ENCODE measurements around the gene TMEM254.
"Not testable (repeated sequence)": the region's sequence is repeated elsewhere in the genome, so short reads cannot be mapped to it uniquely, and the experiment has no call there.

Gene TMEM254

GRCh38 chr10:80133206-80133605 lies 54.7 kb downstream of the TMEM254 start:
- Histone ChIP-seq H3K36me3 (ENCODE audit: insufficient read depth, low read length) (no peaks in the 10 kb centered on the region), H3K9ac (ENCODE audit: low read depth, low read length) (peak overlapping the region; percentile 77), H3K9me3 (ENCODE audit: control insufficient read depth, insufficient read depth, low read length) (no peaks in the 10 kb centered on the region), H3K4me1 (ENCODE audit: insufficient read depth, low read length) (peaks cover 8% of the 10 kb centered on the region)

DNA sequence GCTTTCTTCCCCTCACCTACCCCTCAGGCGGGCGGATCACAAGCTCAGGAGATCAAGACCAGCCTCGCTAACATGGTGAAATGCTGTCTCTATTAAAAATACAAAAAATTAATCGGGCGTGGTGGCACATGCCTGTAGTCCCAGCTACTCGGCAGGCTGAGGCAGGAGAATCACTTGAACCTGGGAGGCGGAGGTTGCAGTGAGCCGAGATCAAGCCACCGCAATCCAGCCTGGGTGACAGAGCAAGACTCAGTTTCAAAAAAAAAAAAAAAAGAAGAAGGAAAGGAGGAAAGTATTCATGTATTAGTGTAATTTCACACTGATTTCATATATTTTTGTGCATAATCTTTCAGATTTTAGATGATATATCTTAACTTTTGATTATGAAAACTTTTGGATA lies 55.2 kb downstream of the TMEM254 start:
- not testable (repeated sequence) for H3K9me3 ChIP-seq (ENCODE audit: control insufficient read depth, insufficient read depth, low read length); H3K4me1 ChIP-seq (ENCODE audit: insufficient read depth, low read length); H3K9ac ChIP-seq (ENCODE audit: low read depth, low read length); H3K36me3 ChIP-seq (ENCODE audit: insufficient read depth, low read length)

DNA sequence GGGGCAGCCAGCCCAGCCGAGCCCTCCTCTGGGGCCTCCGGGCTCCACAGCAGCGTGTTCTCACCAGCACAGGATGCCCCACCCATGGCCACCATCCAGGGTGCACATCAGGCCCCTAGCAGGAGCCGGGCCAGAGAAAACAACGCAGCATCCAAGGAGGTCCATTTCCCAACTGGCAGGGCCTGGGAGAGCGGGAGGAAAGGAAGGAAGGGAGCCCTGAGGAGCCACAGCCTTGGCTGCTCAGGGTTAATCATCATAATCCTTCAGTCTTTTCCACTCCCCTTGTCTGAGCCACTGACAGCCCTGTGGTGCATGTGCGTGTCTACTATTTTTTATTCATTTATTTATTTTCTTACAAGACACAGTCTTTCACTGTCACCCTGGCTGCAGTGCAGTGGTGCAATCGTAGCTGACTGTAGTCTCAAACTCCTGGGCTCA lies 57.7 kb downstream of the TMEM254 start:
- Histone ChIP-seq H3K9me3 (ENCODE audit: control insufficient read depth, insufficient read depth, low read length) (no peaks in the 10 kb centered on the region), H3K36me3 (ENCODE audit: insufficient read depth, low read length) (no peaks in the 10 kb centered on the region), H3K9ac (ENCODE audit: low read depth, low read length) (no peak overlapping the region)

DNA sequence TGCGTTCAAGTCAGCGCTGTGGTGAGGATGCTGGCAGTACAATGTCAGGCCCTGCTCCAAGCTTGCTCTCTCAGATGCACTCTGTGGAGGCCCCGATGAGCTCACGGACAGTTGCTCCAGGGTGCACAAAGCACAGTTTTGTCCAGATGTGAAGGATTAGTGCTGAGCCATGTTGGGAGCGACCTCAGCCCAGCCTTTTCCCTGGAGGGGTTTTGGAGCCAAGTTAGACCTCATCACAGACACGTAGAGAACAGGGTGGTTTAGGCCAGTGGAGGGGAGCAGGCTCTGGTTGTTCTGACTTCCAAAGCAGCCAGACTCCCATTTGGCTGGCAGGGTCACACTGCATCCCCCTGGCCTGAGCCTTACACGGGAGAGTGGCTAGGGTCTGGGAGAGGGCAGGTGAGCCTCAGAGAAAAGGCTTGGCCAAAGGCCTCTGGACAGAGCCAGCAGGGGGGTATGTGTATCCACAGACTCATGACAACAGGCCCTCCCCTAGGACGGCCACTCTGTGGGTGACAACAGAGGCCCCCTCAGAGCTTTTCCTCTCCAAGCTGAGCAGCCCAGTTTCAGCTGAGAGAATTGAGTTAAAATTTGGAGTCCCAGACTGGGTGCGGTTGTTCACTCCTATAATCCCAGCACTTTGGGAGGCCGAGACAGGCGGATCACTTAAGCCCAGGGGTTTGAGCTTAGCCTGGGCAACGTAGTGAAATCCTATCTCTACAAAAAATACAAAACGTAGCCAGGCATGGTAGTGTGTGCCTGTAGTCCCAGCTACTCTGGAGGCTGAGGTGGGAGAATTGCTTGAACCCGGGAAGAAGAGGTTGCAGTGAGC lies 58.8 kb downstream of the TMEM254 start:
- Histone ChIP-seq H3K9ac (ENCODE audit: low read depth, low read length) (no peak overlapping the region), H3K36me3 (ENCODE audit: insufficient read depth, low read length) (no peaks in the 10 kb centered on the region), H3K9me3 (ENCODE audit: control insufficient read depth, insufficient read depth, low read length) (no peaks in the 10 kb centered on the region), H3K4me1 (ENCODE audit: insufficient read depth, low read length) (no peaks in the 10 kb centered on the region)

More for the DNA sequence above, 57.7 kb downstream of the TMEM254 start:
- peaks cover 8% of the 10 kb centered on the region for H3K4me1 ChIP-seq (ENCODE audit: insufficient read depth, low read length)

DNA sequence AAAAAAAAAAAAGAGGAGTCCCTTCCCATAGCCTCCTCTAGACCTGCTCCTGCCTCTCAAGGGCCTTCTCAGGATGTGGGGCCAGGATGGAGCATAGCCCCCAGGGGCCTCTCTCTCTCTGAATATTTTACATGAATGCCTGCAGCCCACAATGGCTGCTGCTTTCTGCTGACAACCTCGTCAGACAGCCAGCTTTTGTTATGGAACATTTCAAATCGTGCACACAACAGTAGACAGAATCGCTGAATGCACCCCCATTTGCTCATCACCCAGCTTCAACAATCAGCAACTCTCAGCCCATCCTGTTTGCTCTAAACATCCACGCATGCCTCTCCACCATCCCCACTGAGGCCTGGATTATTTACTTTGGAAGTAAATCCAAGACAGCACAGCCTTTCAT lies 59.5 kb downstream of the TMEM254 start:
- H3K4me1 ChIP-seq (ENCODE audit: insufficient read depth, low read length): no peaks in the 10 kb centered on the region
- no peaks in the 10 kb centered on the region for H3K9me3 ChIP-seq (ENCODE audit: control insufficient read depth, insufficient read depth, low read length)
- no peak overlapping the region for H3K9ac ChIP-seq (ENCODE audit: low read depth, low read length)
- no peaks in the 10 kb centered on the region for H3K36me3 ChIP-seq (ENCODE audit: insufficient read depth, low read length)

DNA sequence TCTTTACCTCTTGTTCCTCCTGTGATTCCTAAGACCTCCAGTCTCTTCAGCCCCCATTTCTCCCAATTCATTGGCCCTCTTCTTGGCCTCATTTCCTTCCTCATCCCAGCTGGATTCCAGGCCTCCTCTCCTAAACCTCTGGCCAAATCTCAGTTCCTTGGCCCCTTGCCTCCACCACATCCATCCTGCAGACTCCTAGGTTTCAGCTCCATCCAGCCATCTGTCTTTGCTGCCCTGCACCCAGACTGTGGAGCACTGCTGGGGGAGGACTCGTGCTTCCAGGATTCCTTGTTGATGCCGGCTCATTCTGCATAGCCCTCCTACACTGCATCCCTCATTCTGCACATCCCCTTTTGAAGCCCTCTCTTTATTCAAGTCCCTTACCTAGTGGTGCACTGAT lies 60.8 kb downstream of the TMEM254 start:
- H3K9ac ChIP-seq (ENCODE audit: low read depth, low read length): no peak overlapping the region
- no peaks in the 10 kb centered on the region for H3K36me3 ChIP-seq (ENCODE audit: insufficient read depth, low read length)
- no peaks in the 10 kb centered on the region for H3K9me3 ChIP-seq (ENCODE audit: control insufficient read depth, insufficient read depth, low read length)
- H3K4me1 ChIP-seq (ENCODE audit: insufficient read depth, low read length): no peaks in the 10 kb centered on the region; the same call in 1 of the 2 replicates

DNA sequence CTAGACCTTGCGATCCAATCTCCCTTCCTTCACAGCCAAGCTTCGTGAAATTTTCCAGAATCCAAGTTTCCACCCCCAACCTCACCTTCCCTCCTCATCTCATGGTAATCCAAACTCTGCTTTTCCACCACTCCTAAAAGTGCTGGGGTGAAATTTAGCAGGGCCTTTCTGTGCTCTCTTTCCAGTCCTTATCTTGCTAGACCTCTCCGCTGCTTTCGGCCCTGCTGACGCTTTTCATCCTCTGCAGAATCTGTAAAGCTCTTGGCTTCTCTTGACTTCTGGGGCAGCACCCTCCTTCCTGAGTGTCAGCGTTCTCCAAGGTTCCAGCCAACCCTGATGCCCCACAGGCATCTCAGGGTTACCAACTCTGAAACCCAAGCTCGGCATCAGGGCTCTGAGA lies 61.8 kb downstream of the TMEM254 start:
- Histone ChIP-seq H3K36me3 (ENCODE audit: insufficient read depth, low read length) (no peaks in the 10 kb centered on the region), H3K4me1 (ENCODE audit: insufficient read depth, low read length) (no peaks in the 10 kb centered on the region; the same call in 1 of the 2 replicates), H3K9me3 (ENCODE audit: control insufficient read depth, insufficient read depth, low read length) (no peaks in the 10 kb centered on the region), H3K9ac (ENCODE audit: low read depth, low read length) (no peak overlapping the region)

DNA sequence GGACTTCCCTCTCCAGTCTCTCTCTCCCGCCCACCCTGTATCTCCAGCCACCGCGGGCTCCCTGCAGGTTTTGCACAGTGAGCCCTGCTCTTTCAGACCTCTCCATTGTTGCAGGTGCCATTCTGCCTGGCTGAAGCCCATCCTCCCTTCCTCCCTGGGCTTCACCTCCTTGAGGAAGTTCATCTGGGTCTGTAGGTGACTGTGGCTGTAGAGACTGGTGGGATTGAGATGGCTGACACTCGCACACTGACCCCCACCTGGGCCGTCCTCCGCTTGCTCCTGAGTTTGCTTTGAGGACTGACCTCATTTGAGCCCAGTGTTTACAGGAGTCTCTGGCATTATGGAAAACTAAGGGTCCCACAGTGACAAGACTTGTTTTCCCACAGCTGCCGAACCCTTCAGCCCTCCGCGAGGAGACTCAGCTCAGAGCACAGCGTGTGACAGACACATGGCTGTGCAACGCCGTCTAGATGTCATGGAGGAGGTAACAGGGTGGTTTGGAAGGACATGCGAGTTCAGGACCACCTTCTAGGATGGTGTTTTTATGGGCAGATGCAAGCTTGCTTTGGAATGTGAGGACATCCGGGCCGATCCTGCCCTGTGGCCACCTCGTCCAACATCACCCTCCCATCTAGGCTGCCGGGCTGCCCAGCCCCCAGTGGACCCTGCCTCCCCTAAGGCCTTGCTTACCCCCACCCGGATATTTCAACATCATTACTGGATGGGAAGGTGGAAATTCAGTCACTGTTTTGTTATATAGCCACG lies 63.4 kb downstream of the TMEM254 start:
- Histone ChIP-seq H3K4me1 (ENCODE audit: insufficient read depth, low read length) (no peaks in the 10 kb centered on the region; the same call in 1 of the 2 replicates), H3K9ac (ENCODE audit: low read depth, low read length) (no peak overlapping the region), H3K36me3 (ENCODE audit: insufficient read depth, low read length) (no peaks in the 10 kb centered on the region), H3K9me3 (ENCODE audit: control insufficient read depth, insufficient read depth, low read length) (no peaks in the 10 kb centered on the region)
